ENCODE results near the gene PRKD2.
A peak's percentile ranks its signal among the peaks of the same experiment; 100 is the strongest.

Gene PRKD2

GRCh38 chr19:46718934-46719622 is 2.2 kb upstream of the PRKD2 start:
- in situ Hi-C loops (cut with MboI; ENCODE audit: low sequenced_read_pairs, unreplicated experiment), result no loop called here
- TF ChIP-seq CTCF (IDR thresholded peaks at IDR 0.05; ENCODE audit: borderline replicate concordance, control extremely low read depth, extremely low read depth, insufficient read depth, missing control alignments), result no peak
- peak; percentile 71 for DNase-seq (ENCODE audit: low spot score)

GRCh38 chr19:46718157-46718933 is 1.4 kb upstream of the PRKD2 start:
- DNase-seq (ENCODE audit: low spot score), result peak; percentile 71

DNA sequence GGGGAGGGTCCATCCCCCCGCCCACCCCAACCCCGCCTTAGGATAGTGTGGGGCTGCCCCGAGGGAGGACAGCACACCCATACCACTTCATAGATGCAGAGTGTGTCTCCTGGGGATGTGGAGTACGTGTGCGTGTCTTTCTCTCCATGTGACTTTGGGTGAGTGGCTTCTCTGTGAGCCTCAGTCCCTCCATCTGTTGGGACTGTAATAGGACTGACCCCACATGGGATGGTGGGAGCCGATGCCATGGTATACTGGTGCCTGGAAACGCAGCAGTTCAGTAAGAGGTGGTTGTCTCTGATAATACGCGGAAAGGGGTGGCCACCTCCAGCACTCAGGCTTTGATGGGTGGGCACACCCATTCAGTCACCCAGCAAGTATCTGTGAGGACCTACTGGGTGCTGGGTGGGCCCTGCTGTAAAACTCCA is 816 bp upstream of the PRKD2 start:
- no peak for TF ChIP-seq CTCF (IDR thresholded peaks at IDR 0.05; ENCODE audit: borderline replicate concordance, control extremely low read depth, extremely low read depth, insufficient read depth, missing control alignments)
- in situ Hi-C loops (cut with MboI; ENCODE audit: low sequenced_read_pairs, unreplicated experiment), result no loop called here
- no peak for DNase-seq (ENCODE audit: low spot score)

More at GRCh38 chr19:46718157-46718933, 1.4 kb upstream of the PRKD2 start:
- in situ Hi-C loops (cut with MboI; ENCODE audit: low sequenced_read_pairs, unreplicated experiment), result no loop called here
- no peak for TF ChIP-seq CTCF (IDR thresholded peaks at IDR 0.05; ENCODE audit: borderline replicate concordance, control extremely low read depth, extremely low read depth, insufficient read depth, missing control alignments)

GRCh38 chr19:46716672-46717033 is 261 bp downstream of the PRKD2 start:
- DNase-seq (ENCODE audit: low spot score), result no peak
- in situ Hi-C loops (cut with MboI; ENCODE audit: low sequenced_read_pairs, unreplicated experiment), result no loop called here
- TF ChIP-seq CTCF (IDR thresholded peaks at IDR 0.05; ENCODE audit: borderline replicate concordance, control extremely low read depth, extremely low read depth, insufficient read depth, missing control alignments), result no peak

GRCh38 chr19:46715975-46716671 is 791 bp downstream of the PRKD2 start:
- TF ChIP-seq CTCF (IDR thresholded peaks at IDR 0.05; ENCODE audit: borderline replicate concordance, control extremely low read depth, extremely low read depth, insufficient read depth, missing control alignments), result no peak

DNA sequence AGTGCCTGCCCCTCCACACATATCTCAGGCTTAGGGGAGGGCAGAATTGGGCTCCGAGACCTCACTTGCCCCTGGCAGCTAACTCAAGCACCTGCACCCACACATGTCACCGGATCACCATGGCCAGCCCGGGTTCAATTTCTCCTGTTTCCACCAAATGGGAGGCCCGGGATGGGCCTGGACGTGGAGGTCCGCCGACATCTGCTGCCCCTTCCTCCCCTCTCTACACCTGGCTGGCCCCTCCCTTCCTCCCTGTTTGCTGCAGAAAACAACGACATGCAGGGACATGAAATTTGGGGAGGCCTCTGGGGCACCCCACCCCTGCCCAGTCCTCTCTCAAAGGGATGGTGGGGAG is 1.3 kb downstream of the PRKD2 start:
- in situ Hi-C loops (cut with MboI; ENCODE audit: low sequenced_read_pairs, unreplicated experiment), result no loop called here
- DNase-seq (ENCODE audit: low spot score), result no peak
- TF ChIP-seq CTCF (IDR thresholded peaks at IDR 0.05; ENCODE audit: borderline replicate concordance, control extremely low read depth, extremely low read depth, insufficient read depth, missing control alignments), result no peak

More at GRCh38 chr19:46715975-46716671, 791 bp downstream of the PRKD2 start:
- no peak for DNase-seq (ENCODE audit: low spot score)
- in situ Hi-C loops (cut with MboI; ENCODE audit: low sequenced_read_pairs, unreplicated experiment), result no loop called here
